Hematopoietic multipotent progenitor cell treated with erythropoietin and hydrocortisone succinate and interleukin-3 and kit ligand, for 8 days (in vitro differentiated cells): Measurements from ENCODE around the gene PRSS27.
A peak's percentile ranks its signal among the peaks of the same experiment; 100 is the strongest.
"Not testable (repeated sequence)": the region's sequence is repeated elsewhere in the genome, so short reads cannot be mapped to it uniquely, and the experiment has no call there.

Experiments used
- DNase-seq: peaks from one replicate; pipeline ENCODE4 v3.0.0-alpha.2; 2015

PRSS27 gene

GRCh38 chr16:2721634-2722173, 1.7 kb upstream of the PRSS27 start:
- DNase-seq, result not testable (repeated sequence)

GRCh38 chr16:2720719-2721633, 952 bp upstream of the PRSS27 start:
- peak; percentile 83 for DNase-seq

DNA sequence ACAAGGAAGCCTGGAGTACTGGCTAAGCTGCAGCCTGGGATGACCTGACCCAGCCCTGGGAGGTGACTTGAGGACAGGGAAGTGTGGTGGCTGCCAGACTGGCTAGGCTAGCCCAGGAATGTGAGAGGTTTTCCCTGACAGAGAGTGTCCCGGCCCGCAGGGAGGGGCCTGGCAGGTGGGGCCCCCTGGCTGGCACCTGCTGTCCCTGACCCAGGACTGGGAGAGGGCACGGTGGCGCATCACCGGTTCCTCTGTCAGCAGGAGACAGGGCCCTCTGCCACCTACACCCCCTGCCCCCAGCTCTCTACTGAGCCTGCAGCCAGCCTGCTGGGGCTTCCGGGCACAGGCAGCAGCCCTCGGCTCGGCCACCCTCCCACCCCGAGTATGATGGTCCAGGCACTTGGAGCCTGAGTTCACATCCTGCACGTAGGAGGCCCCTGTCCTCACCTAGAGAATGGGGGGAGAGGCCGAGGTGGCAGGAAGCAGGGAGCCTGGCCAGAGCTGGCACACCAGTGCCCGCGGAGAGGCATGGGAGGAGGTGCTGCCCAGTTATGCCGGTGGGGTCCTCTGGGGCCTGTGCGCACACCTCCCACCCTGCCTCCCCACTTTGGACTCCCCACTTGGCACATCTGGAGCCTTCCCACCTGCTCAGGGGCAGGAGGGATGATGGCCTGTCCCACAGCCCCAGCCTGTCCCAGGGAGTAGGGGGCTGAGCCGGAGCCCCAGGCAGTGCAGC, 528 bp downstream of the PRSS27 start:
- no peak for DNase-seq

DNA sequence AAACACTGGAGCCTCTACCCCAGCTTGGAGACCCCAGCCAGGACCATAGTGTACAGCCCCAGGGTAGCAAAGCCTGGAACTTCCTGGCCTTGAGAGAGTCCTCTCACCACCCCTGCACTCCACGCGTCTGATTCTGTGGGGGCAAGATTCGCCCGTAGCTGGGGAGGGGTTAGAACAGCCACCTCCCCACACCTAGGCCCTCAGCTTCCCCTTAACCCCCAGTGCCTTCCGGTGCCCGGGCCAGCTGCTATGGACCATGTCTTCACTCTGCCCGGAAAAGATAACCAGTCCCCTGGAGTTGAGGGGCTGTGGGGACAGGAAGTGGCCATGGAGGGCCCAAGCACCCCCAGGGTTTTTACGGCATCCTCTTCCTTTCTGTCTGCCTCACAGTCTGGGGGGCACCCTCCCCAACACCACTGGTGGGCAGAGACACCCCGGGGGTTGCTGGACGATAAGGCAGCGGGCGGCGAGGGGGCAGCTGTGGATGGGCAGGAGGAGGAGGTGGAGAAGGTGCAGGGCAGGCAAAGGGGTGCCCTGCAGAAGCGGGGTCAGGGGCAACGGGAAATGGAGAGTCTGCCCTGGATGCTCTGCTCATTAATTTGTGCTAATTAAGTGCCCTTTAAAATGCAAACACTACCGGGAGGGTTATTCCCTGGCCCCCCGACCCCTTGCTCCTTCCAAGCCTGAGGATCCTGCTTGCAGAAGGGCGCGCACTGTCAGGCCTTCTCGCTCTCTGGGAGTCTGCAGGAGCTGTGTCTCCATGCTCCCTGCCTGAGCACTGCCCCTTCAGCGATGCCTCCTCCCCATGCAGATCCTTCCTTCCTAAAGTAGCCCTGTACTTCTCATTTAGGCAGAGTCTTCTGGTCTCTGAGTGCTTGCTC, 2.4 kb downstream of the PRSS27 start:
- DNase-seq, result no peak

GRCh38 chr16:2716948-2717347, 3.1 kb downstream of the PRSS27 start:
- no peak for DNase-seq

DNA sequence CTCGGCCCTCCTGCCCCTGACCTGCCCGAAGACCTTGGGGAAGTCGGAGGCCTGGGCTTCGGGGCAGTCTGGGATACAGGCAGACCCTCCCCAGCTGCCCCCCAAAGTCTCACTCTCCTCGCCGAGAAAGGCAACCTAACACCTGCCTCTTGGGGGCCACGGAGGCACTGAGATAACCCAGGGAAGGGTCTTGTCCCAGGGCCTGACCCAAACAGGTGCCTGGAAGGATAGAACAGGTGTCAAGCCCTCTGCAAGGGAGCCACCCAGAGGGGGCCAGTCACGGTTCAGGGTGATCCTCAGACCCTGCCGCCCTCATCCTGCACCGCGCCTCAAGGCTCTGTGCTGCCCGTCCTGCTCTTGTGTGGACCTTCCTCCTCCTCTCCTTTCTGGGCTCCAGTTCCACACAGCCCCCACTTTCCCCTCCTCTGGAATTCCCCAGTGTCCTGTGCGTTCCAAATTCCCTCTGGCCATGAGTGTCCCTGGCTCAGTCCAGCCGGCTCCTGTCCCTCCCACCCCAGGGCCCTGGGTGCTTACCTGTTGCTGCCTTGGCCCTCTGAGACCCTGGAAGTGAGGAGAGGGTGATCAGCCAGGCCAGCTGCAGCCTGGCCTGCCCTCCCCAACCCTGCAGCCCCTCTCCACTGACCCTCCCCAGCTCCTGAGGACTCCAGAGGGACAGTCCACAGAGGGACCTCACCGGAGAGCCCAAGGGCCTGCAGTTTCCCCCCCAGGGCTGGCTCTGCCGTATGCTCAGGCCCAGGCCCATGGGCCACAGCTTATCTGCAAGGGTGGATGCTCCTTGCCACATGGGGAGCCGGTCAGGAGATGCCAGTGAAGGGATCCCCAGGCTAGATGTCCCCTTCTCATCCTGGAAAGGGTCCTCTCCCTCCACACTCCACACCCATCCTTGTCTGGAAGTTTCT, 3.8 kb downstream of the PRSS27 start:
- no peak for DNase-seq

DNA sequence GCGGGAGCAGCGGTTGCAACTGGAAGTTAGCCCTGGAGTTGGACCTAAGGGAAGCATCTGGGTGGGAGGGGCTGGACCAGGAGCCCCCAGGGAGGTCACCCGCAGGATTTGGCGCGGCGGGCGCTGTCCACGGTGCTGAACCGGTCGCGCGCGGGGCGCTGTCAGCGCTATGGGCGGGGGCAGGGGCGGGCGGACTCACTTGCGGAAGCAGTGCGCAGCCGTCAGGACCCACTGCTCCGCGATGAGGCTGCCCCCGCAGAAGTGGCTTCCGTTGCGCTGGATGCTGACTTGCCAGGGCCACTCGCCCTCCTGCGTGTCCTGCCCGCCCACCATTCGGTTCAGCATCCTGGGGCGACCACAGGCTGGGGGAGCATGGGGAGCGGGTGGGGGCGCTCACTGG, 4.5 kb downstream of the PRSS27 start:
- DNase-seq, result peak; percentile 50

DNA sequence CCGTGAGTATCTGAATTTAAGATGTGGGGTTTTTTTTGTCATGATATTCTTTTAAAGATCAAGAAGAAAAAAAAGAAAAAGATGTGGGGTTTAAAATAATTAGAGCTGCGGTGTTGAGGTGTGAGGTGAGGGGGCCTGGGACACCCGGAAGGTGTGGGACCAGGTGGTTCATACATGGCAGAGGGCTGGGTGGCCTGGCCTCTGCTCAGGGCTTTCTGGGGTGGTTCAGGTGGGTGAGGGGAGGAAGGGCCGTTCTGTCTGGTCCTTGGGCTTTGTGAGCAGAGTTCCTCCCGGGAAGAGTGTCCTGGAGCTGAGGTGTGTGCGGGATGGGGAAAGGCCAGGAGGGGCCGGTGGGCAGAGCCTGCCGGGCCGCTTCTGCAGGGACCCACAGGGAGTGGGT, 5.0 kb downstream of the PRSS27 start:
- no peak for DNase-seq

GRCh38 chr16:2713985-2714774, 5.8 kb downstream of the PRSS27 start:
- no peak for DNase-seq

- no peak for DNase-seq
Observed at GRCh38 chr16:2713523-2713922, 6.5 kb downstream of the PRSS27 start.

GRCh38 chr16:2712546-2712945, 7.5 kb downstream of the PRSS27 start:
- DNase-seq, result no peak

GRCh38 chr16:2712063-2712441, 8.0 kb downstream of the PRSS27 start:
- DNase-seq, result no peak

DNA sequence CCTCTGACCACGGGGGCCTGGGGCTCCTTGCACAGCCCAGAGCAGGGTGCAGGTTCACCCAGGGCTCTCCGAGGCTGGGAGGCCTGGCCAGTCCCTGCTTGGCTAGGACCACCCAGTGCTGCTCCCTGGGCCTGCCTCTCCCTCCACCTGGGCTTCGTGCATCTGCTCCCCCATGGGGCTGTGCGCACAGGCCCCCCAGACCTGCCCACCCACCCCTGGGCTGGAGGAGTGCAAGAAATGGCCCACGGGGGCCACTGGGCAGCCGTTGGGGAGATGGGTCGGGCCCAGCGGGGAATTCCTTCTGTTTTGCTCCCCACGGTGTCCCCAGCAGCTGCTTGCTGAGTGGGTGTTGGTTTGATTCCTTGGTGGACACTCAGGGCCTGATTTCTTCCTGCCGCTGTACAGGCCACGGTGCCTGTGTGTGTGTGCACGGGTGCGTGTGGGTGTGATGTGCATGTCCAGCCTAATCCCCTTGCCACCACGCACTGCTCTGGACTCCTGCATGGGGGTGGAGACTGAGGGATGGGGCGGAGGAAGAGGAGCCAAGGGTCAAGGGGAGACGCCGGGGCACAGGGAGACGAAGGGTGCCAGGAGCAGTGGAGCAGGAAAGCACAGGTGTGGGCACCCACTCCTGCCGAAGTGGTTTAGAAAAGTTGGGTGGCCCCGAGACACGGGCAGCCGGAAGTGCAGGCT, 8.5 kb downstream of the PRSS27 start:
- DNase-seq, result no peak

- no peak for DNase-seq
Observed at GRCh38 chr16:2710711-2711231, 9.3 kb downstream of the PRSS27 start.

DNA sequence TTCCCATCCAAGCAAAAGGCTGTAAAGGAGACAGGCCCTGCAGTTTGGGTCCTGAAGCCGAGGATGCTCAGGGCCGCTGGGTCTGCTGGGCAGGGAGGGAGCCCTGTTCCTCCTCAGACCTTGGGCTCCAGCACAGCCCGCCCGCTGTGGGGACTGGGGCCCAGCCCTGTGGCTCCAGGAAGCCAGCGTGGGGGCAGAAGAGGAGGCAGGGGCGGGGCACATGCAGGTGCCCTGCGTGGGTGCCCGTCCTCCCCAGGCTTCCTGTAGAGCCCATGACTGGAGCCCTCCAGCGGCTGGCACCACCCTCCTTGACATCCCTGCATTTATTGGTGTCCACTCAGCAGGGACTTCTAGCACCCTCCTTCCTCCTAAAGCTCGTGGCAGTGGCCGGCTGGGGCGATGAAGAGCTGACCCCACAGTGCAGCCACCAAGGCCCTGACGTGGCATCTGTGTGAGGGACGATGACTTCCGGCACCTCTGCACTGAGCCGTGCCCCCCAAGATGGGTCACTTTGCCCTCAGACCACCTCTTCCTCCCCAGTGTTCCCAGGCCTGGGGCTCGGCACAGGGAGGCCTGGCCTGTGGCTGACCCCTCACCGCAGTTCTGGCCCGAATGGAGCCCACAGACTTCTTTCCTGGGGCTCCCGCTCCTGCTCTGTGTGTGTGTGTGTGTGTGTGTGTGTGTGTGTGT, 9.9 kb downstream of the PRSS27 start:
- DNase-seq, result no peak

- no peak for DNase-seq
Observed at GRCh38 chr16:2709588-2709984, 10.4 kb downstream of the PRSS27 start.

DNA sequence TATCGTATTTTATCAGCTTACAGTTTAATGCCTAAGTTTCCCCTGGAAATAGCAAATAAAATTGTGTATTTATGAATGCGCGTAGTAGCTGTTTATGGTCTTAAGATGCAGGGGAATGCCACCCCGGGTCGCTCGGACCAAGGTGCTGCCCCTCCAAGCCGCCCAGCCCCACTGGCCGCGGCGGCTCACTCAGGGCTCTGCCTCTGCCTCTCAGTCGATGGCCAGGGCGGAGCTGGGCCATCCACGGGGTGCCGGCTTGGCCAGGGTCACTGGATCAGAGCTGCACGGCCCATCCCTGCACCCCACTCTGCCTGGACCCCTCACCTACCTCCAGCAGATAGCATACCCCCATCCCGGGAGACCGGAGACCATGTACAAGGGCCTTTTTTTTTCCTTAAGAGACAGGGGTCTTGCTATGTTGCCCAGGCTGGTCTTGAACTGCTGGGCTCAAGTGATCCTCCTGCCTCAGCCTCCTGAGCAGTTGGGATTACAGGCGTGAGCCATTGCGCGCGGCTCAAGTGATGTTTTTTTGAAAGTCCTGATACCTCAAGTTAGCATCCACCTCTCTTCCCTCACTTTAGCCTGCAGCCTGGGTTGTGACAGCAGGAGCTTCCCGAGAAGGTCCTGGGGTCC, 11.0 kb downstream of the PRSS27 start:
- no peak for DNase-seq

GRCh38 chr16:2708290-2708639, 11.8 kb downstream of the PRSS27 start:
- no peak for DNase-seq
